ENCODE data around the gene DSTN.

GRCh38 chr20:17601957-17602356 lies 32.1 kb downstream of the DSTN start:
- TF ChIP-seq CTCF (conservative IDR thresholded peaks at IDR 0.05; ENCODE audit: low read depth in 2 of 2) (no peak), EZH2phosphoT487 (IDR thresholded peaks at IDR 0.05; ENCODE audit: unreplicated experiment) (no peak), POLR2AphosphoS5 (IDR thresholded peaks at IDR 0.05; ENCODE audit: low read depth) (no peak), EZH2 (IDR thresholded peaks at IDR 0.05; ENCODE audit: low read depth, unreplicated experiment) (no peak)

All from GM23338 (cell line).